HepG2 (cell line): Measurements from ENCODE around the gene MX2. TPM values are rescaled to one million over a fixed set of nuclear protein-coding genes. Genes with fewer than 3 reads are reported as not detected.

Experiments used
- AGO2 ChIP-seq: fragments of 200-400 bp; formaldehyde crosslinking; optimal IDR thresholded peaks from 2 replicates; pipeline ENCODE3; 2017; ENCODE audit warnings: mild to moderate bottlenecking, low read depth, low read length, moderate library complexity
- GABPB1 ChIP-seq: IDR thresholded peaks from 2 replicates; pipeline ENCODE4 v1.6.1; 2016; ENCODE audit warnings: mild to moderate bottlenecking, missing genetic modification reagents, moderate library complexity, missing compliant biosample characterization
- KIAA2018 ChIP-seq: sonication (generic); formaldehyde crosslinking; IDR thresholded peaks from 2 replicates; pipeline ENCODE4 v1.5.0; 2020; ENCODE audit warnings: mild to moderate bottlenecking, missing genetic modification reagents, borderline replicate concordance
- NFKB2 ChIP-seq: sonication (generic); formaldehyde crosslinking; IDR thresholded peaks from 2 replicates; pipeline ENCODE4 v1.4.0; 2020; ENCODE audit warnings: missing genetic modification reagents, borderline replicate concordance
- NFYC ChIP-seq: IDR thresholded peaks from 2 replicates; pipeline ENCODE4 v1.6.1; 2016; ENCODE audit warnings: missing genetic modification reagents, missing compliant biosample characterization
- NR1H2 ChIP-seq: sonication (generic); formaldehyde crosslinking; IDR thresholded peaks from 2 replicates; pipeline ENCODE4 v1.8.1; 2022; ENCODE audit warnings: low read depth, missing genetic modification reagents, borderline replicate concordance
- PRDM15 ChIP-seq: sonication (generic); formaldehyde crosslinking; IDR thresholded peaks from 2 replicates; pipeline ENCODE4 v1.4.0; 2020; ENCODE audit warnings: missing genetic modification reagents
- SPEN ChIP-seq: sonication (generic); formaldehyde crosslinking; IDR thresholded peaks from 2 replicates; pipeline ENCODE4 v1.5.1; 2020; ENCODE audit warnings: low read depth, mild to moderate bottlenecking, missing genetic modification reagents
- ZFX ChIP-seq: sonication (generic); formaldehyde crosslinking; IDR thresholded peaks from 2 replicates; pipeline ENCODE4 v1.4.0; 2020; ENCODE audit warnings: mild to moderate bottlenecking, low read depth, missing genetic modification reagents, moderate library complexity
- ZNF432 ChIP-seq: sonication (generic); formaldehyde crosslinking; IDR thresholded peaks from 2 replicates; pipeline ENCODE4 v1.5.0; 2020; ENCODE audit warnings: missing genetic modification reagents, mild to moderate bottlenecking, borderline replicate concordance
- ZNF543 ChIP-seq: sonication (generic); formaldehyde crosslinking; IDR thresholded peaks from 2 replicates; pipeline ENCODE4 v1.4.0; 2020; ENCODE audit warnings: mild to moderate bottlenecking, missing genetic modification reagents
- ZNF687 ChIP-seq: sonication (generic); formaldehyde crosslinking; IDR thresholded peaks from 2 replicates; pipeline ENCODE4 v1.5.1; 2020; ENCODE audit warnings: mild to moderate bottlenecking, missing genetic modification reagents, moderate library complexity
- polyA plus RNA-seq, 8 experiments: library from polyadenylated mRNA; depleted of rRNA in 3 of 8; stranded (reverse) in 7 of 8; unstranded in 1 of 8; fragments of >200 nt; fragmentation: Illumina TruSeq in 4 of 8; extraction: Trizol in 4 of 8; gene quantifications; 2 replicates each; pipeline versions ENCODE4 v1.2.1 to v1.2.3, GENCODE V29; 2011 to 2016; ENCODE audit warnings: low read depth in 4 of 8, missing spikeins in 1 of 8, mixed read lengths in 1 of 8; ENCODE audit not compliant: insufficient read depth in 1 of 8
- total RNA-seq, 5 experiments: library from RNA; depleted of rRNA; stranded (reverse); fragments of >200 nt; fragmentation: Illumina TruSeq; extraction: Trizol; gene quantifications; 2 replicates each; pipeline ENCODE4 v1.2.3, GENCODE V29; 2016; ENCODE audit warnings: low read depth in 1 of 5

The MX2 gene
- total and polyA plus RNA-seq, 2 of the 13 experiments (the other 11 are each of a cell fraction or from before 2014, with no cell fraction given): 24.0 to 35.7 TPM

- TF ChIP-seq ZNF687 (peak; percentile 36; the same call in 1 of the 2 replicates), KIAA2018 (CRISPR knock-in tag) (no peak), ZNF543 (CRISPR knock-in tag) (no peak), SPEN (CRISPR knock-in tag) (peak; percentile 34; the same call in 1 of the 2 replicates), AGO2 (peak; percentile 77), NFKB2 (peak; percentile 41; the same call in 1 of the 2 replicates), PRDM15 (CRISPR knock-in tag) (no peak), ZNF432 (CRISPR knock-in tag) (no peak), GABPB1 (peak; percentile 13; the same call in 1 of the 2 replicates), NFYC (CRISPR knock-in tag) (no peak), NR1H2 (CRISPR knock-in tag) (no peak), ZFX (CRISPR knock-in tag) (0 out of 2 replicates have a peak, but pooled peaks have one; percentile 22)
Measured at GRCh38 chr21:41360072-41360821, 1.6 kb upstream of the MX2 start (continued).
